Right lobe of liver (tissue), 4 donors: ENCODE measurements around the gene GLT8D2.

Experiments used
- CTCF ChIP-seq, 4 donors: fragments of 200-600 bp in 3 of 4; fragments of 450-650 bp in 1 of 4; IDR thresholded peaks; one replicate each; pipeline versions ENCODE4 v1.5.1 to v1.8.0; 2016 to 2022; ENCODE audit warnings: antibody characterized with exemption in 4 of 4, mild to moderate bottlenecking in 2 of 4
- POLR2A ChIP-seq: fragments of 450-650 bp; IDR thresholded peaks from one replicate; pipeline ENCODE4 v1.6.1; 2017; ENCODE audit warnings: antibody characterized with exemption, mild to moderate bottlenecking
- donor health status: DM: no; HTN: no; CAD: no.
- donor health status: DM: no; HTN: no; CAD: no.
- donor health status: DM: no; HTN: yes; CAD: no.

GRCh38 chr12:104079024-104079423 is 29.0 kb upstream of the GLT8D2 start:
- TF ChIP-seq CTCF (IDR thresholded peaks at IDR 0.05), result no peak
- TF ChIP-seq POLR2A, result no peak
